HEK293T (cell line): ENCODE results near the gene PCYT1A.

ENCODE experiments used
- CTBP1 ChIP-seq: fragments of 450-650 bp; IDR thresholded peaks from 2 replicates; pipeline ENCODE4 v1.6.1; 2016; ENCODE audit warnings: borderline replicate concordance
- FOXK2 ChIP-seq: fragments of 450-650 bp; IDR thresholded peaks from 2 replicates; pipeline ENCODE4 v1.6.1; 2016; ENCODE audit warnings: mild to moderate bottlenecking

DNA sequence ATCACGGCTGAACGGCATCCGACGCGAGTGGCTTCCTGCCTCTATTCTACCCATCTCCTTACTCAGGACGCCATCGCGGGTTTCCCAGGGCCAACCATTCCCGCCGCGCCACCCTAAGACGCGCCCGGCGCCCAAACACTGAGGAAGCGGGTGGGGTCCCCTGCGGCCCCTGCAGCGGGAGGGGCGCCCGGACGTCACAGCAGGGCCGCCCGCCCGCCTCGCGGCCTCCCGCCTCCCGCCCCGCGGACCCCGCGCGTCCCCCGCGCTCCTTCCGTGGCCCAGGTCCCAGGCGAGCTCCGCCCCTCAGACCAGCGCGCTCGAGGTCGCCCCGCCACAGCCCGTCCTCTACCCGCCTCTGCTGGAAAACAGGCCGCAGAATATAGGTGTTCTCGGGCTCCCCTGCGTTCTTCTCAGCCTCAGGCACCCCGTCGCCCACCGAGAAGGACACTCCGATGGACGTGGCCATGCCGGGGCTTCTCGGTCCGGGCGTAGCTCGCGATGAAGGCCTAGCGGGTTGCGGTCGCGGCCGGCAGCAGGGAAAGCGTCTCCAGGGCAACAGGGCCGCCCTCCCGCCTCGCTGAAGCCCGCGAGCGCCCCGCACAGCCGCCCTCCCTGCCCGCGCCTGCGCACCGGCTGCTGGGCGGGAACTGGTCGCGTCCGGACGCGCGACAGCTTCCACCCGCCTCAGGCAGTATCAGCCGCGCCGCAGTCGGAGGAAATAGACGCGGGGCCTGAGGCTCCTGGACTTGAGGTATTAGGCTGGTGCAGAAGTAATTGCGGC, 30.4 kb upstream of the PCYT1A start, which contains the start of gene DYNLT2B:
- TF ChIP-seq FOXK2: no peak
- TF ChIP-seq CTBP1: no peak
